Panc1 (cell line): Measurements from ENCODE around the gene HOXB3.

ENCODE experiments used
- POLR2AphosphoS5 ChIP-seq: IDR thresholded peaks from 2 replicates; pipeline ENCODE4 v1.6.1; 2012; ENCODE audit warnings: mild to moderate bottlenecking, low read depth, low read length, moderate library complexity
- TCF7L2 ChIP-seq: IDR thresholded peaks from 2 replicates; pipeline ENCODE4 v1.6.1; 2011; ENCODE audit warnings: mild to moderate bottlenecking, low read depth, low read length, inconsistent platforms
- TF ChIP-seq, protein P1 (sequence below): fragments of 450-650 bp; IDR thresholded peaks from 2 replicates; pipeline ENCODE4 v1.5.1; 2017; ENCODE audit warnings: mild to moderate bottlenecking
- TF ChIP-seq, protein P2 (sequence below), 2 experiments: IDR thresholded peaks; 2 replicates each; pipeline ENCODE4 v1.6.1; 2011 to 2012; ENCODE audit warnings: low read depth in 2 of 2, control low read depth in 1 of 2, low read length in 1 of 2, mild to moderate bottlenecking in 1 of 2, moderate library complexity in 1 of 2; ENCODE audit not compliant: insufficient read depth in 1 of 2

DNA sequence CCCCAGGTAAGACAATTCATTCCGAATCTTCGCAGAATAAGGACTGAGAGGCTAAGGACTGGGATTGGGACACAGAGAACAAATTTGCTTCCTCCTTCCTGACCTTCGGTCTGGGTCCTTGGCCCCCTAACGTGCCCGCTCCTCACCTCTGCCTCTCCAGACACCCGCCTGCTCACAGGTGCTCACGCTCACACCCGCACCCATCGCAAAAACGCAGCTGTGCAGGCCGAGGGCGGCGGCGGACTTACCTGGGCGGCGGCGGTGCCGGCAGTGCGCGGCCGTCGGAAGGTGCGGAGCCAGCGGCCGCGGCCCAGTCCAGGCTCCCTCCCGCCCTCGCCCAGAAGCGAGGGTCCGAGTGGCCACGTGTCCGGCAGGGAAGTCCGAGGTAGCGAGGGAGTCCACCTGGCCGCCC, 43.2 kb upstream of the HOXB3 start:
- TF ChIP-seq, protein P1, sequence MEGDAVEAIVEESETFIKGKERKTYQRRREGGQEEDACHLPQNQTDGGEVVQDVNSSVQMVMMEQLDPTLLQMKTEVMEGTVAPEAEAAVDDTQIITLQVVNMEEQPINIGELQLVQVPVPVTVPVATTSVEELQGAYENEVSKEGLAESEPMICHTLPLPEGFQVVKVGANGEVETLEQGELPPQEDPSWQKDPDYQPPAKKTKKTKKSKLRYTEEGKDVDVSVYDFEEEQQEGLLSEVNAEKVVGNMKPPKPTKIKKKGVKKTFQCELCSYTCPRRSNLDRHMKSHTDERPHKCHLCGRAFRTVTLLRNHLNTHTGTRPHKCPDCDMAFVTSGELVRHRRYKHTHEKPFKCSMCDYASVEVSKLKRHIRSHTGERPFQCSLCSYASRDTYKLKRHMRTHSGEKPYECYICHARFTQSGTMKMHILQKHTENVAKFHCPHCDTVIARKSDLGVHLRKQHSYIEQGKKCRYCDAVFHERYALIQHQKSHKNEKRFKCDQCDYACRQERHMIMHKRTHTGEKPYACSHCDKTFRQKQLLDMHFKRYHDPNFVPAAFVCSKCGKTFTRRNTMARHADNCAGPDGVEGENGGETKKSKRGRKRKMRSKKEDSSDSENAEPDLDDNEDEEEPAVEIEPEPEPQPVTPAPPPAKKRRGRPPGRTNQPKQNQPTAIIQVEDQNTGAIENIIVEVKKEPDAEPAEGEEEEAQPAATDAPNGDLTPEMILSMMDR = no peak
- no peak for TF ChIP-seq POLR2AphosphoS5
- TF ChIP-seq TCF7L2 = no peak
- TF ChIP-seq, protein P2, sequence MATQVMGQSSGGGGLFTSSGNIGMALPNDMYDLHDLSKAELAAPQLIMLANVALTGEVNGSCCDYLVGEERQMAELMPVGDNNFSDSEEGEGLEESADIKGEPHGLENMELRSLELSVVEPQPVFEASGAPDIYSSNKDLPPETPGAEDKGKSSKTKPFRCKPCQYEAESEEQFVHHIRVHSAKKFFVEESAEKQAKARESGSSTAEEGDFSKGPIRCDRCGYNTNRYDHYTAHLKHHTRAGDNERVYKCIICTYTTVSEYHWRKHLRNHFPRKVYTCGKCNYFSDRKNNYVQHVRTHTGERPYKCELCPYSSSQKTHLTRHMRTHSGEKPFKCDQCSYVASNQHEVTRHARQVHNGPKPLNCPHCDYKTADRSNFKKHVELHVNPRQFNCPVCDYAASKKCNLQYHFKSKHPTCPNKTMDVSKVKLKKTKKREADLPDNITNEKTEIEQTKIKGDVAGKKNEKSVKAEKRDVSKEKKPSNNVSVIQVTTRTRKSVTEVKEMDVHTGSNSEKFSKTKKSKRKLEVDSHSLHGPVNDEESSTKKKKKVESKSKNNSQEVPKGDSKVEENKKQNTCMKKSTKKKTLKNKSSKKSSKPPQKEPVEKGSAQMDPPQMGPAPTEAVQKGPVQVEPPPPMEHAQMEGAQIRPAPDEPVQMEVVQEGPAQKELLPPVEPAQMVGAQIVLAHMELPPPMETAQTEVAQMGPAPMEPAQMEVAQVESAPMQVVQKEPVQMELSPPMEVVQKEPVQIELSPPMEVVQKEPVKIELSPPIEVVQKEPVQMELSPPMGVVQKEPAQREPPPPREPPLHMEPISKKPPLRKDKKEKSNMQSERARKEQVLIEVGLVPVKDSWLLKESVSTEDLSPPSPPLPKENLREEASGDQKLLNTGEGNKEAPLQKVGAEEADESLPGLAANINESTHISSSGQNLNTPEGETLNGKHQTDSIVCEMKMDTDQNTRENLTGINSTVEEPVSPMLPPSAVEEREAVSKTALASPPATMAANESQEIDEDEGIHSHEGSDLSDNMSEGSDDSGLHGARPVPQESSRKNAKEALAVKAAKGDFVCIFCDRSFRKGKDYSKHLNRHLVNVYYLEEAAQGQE (IDR thresholded peaks at IDR 0.05; ENCODE audit: insufficient read depth in 1 of 2, low read depth in 2 of 2, low read length in 1 of 2) = no peak
